ENCODE data around the gene RAPGEF6.
"Not testable (repeated sequence)": the region's sequence is repeated elsewhere in the genome, so short reads cannot be mapped to it uniquely, and the experiment has no call there.

Gene RAPGEF6

GRCh38 chr5:131634996-131635683 lies at the start of gene RAPGEF6:
RAPGEF6 (minus strand) TSS chr5:131635229; CDS start chr5:131635030, 199 bp downstream.
- Histone ChIP-seq H3K9me3 (no peaks in the 10 kb centered on the region), H3K27me3 (ENCODE audit: low read depth) (no peaks in the 10 kb centered on the region), H3K4me1 (peaks cover 30% of the 10 kb centered on the region), H3K36me3 (replicated peaks) (no peaks in the 10 kb centered on the region), H3K4me3 (peak within 1 kb of the TSS; percentile 80)
- DNase-seq (ENCODE audit: low spot score in 2 of 2): peak; percentile 98
- in situ Hi-C loops (cut with MboI; ENCODE audit: low sequenced_read_pairs): no loop called here

- Histone ChIP-seq H3K36me3 (replicated peaks) (no peaks in the 10 kb centered on the region), H3K27me3 (ENCODE audit: low read depth) (no peaks in the 10 kb centered on the region), H3K4me3 (no peak overlapping the region), H3K4me1 (no peaks in the 10 kb centered on the region), H3K9me3 (no peaks in the 10 kb centered on the region)
- DNase-seq (ENCODE audit: low spot score in 2 of 2): no peak
- in situ Hi-C loops (cut with MboI; ENCODE audit: low sequenced_read_pairs): no loop called here
Observed at GRCh38 chr5:131684595-131684994, 49.6 kb upstream of the RAPGEF6 start.

GRCh38 chr5:131684051-131684450 lies 49.0 kb upstream of the RAPGEF6 start:
- H3K27me3 ChIP-seq (ENCODE audit: low read depth): no peaks in the 10 kb centered on the region
- no peak overlapping the region for H3K4me3 ChIP-seq
- in situ Hi-C loops (cut with MboI; ENCODE audit: low sequenced_read_pairs): no loop called here
- no peaks in the 10 kb centered on the region for H3K36me3 ChIP-seq (replicated peaks)
- no peaks in the 10 kb centered on the region for H3K9me3 ChIP-seq
- no peaks in the 10 kb centered on the region for H3K4me1 ChIP-seq
- DNase-seq (ENCODE audit: low spot score in 2 of 2): no peak

GRCh38 chr5:131682826-131683225 lies 47.8 kb upstream of the RAPGEF6 start:
- in situ Hi-C loops (cut with MboI; ENCODE audit: low sequenced_read_pairs): no loop called here
- no peak for DNase-seq (ENCODE audit: low spot score in 2 of 2)
- H3K36me3 ChIP-seq (replicated peaks): peaks cover 2% of the 10 kb centered on the region
- no peaks in the 10 kb centered on the region for H3K27me3 ChIP-seq (ENCODE audit: low read depth)
- no peaks in the 10 kb centered on the region for H3K4me1 ChIP-seq
- no peaks in the 10 kb centered on the region for H3K9me3 ChIP-seq
- H3K4me3 ChIP-seq: no peak overlapping the region

GRCh38 chr5:131682175-131682574 lies 47.1 kb upstream of the RAPGEF6 start:
- H3K9me3 ChIP-seq: no peaks in the 10 kb centered on the region
- H3K27me3 ChIP-seq (ENCODE audit: low read depth): no peaks in the 10 kb centered on the region
- peaks cover 9% of the 10 kb centered on the region for H3K36me3 ChIP-seq (replicated peaks)
- in situ Hi-C loops (cut with MboI; ENCODE audit: low sequenced_read_pairs): no loop called here
- no peak for DNase-seq (ENCODE audit: low spot score in 2 of 2)
- no peaks in the 10 kb centered on the region for H3K4me1 ChIP-seq
- no peak overlapping the region for H3K4me3 ChIP-seq

GRCh38 chr5:131679911-131680310 lies 44.9 kb upstream of the RAPGEF6 start:
- no peak for DNase-seq (ENCODE audit: low spot score in 2 of 2)
- peaks cover 22% of the 10 kb centered on the region for H3K36me3 ChIP-seq (replicated peaks)

GRCh38 chr5:131678273-131678672 lies 43.2 kb upstream of the RAPGEF6 start:
- H3K9me3 ChIP-seq; in situ Hi-C loops (cut with MboI; ENCODE audit: low sequenced_read_pairs); H3K4me1 ChIP-seq; H3K27me3 ChIP-seq (ENCODE audit: low read depth); H3K4me3 ChIP-seq; DNase-seq (ENCODE audit: low spot score in 2 of 2): not testable (repeated sequence)
- peaks cover 24% of the 10 kb centered on the region for H3K36me3 ChIP-seq (replicated peaks)

More at GRCh38 chr5:131679911-131680310, 44.9 kb upstream of the RAPGEF6 start:
- no peak overlapping the region for H3K4me3 ChIP-seq
- no peaks in the 10 kb centered on the region for H3K27me3 ChIP-seq (ENCODE audit: low read depth)
- no peaks in the 10 kb centered on the region for H3K9me3 ChIP-seq
- H3K4me1 ChIP-seq: no peaks in the 10 kb centered on the region
- in situ Hi-C loops (cut with MboI; ENCODE audit: low sequenced_read_pairs): no loop called here

GRCh38 chr5:131677115-131677514 lies 42.1 kb upstream of the RAPGEF6 start:
- in situ Hi-C loops (cut with MboI; ENCODE audit: low sequenced_read_pairs): no loop called here
- Histone ChIP-seq H3K9me3 (no peaks in the 10 kb centered on the region), H3K4me1 (no peaks in the 10 kb centered on the region), H3K27me3 (ENCODE audit: low read depth) (no peaks in the 10 kb centered on the region), H3K36me3 (replicated peaks) (peaks cover 24% of the 10 kb centered on the region), H3K4me3 (no peak overlapping the region)
- no peak for DNase-seq (ENCODE audit: low spot score in 2 of 2)

GRCh38 chr5:131672776-131673175 lies 37.7 kb upstream of the RAPGEF6 start:
- in situ Hi-C loops (cut with MboI; ENCODE audit: low sequenced_read_pairs): no loop called here
- DNase-seq (ENCODE audit: low spot score in 2 of 2): no peak
- Histone ChIP-seq H3K4me3 (no peak overlapping the region), H3K36me3 (replicated peaks) (peaks cover 33% of the 10 kb centered on the region), H3K27me3 (ENCODE audit: low read depth) (no peaks in the 10 kb centered on the region), H3K9me3 (no peaks in the 10 kb centered on the region), H3K4me1 (no peaks in the 10 kb centered on the region)

GRCh38 chr5:131671994-131672655 lies 37.1 kb upstream of the RAPGEF6 start:
- Histone ChIP-seq H3K4me1 (peaks cover under 1% of the 10 kb centered on the region), H3K27me3 (ENCODE audit: low read depth) (no peaks in the 10 kb centered on the region), H3K9me3 (no peaks in the 10 kb centered on the region), H3K36me3 (replicated peaks) (peaks cover 27% of the 10 kb centered on the region), H3K4me3 (no peak overlapping the region)
- DNase-seq (ENCODE audit: low spot score in 2 of 2): no peak
- in situ Hi-C loops (cut with MboI; ENCODE audit: low sequenced_read_pairs): no loop called here

- no peak for DNase-seq (ENCODE audit: low spot score in 2 of 2)
- in situ Hi-C loops (cut with MboI; ENCODE audit: low sequenced_read_pairs): no loop called here
- H3K4me3 ChIP-seq: no peak overlapping the region
- peaks cover 20% of the 10 kb centered on the region for H3K36me3 ChIP-seq (replicated peaks)
- peaks cover 7% of the 10 kb centered on the region for H3K4me1 ChIP-seq
- no peaks in the 10 kb centered on the region for H3K27me3 ChIP-seq (ENCODE audit: low read depth)
- no peaks in the 10 kb centered on the region for H3K9me3 ChIP-seq
Observed at GRCh38 chr5:131671409-131671808, 36.4 kb upstream of the RAPGEF6 start.

- Histone ChIP-seq H3K27me3 (ENCODE audit: low read depth) (no peaks in the 10 kb centered on the region), H3K36me3 (replicated peaks) (peaks cover 18% of the 10 kb centered on the region), H3K9me3 (no peaks in the 10 kb centered on the region), H3K4me1 (peaks cover 9% of the 10 kb centered on the region), H3K4me3 (no peak overlapping the region)
- DNase-seq (ENCODE audit: low spot score in 2 of 2): no peak
- in situ Hi-C loops (cut with MboI; ENCODE audit: low sequenced_read_pairs): no loop called here
Observed at GRCh38 chr5:131664929-131665328, 29.9 kb upstream of the RAPGEF6 start.

GRCh38 chr5:131661933-131662332 lies 26.9 kb upstream of the RAPGEF6 start:
- H3K4me1 ChIP-seq: peaks cover 7% of the 10 kb centered on the region
- no peaks in the 10 kb centered on the region for H3K9me3 ChIP-seq
- in situ Hi-C loops (cut with MboI; ENCODE audit: low sequenced_read_pairs): no loop called here
- no peak overlapping the region for H3K4me3 ChIP-seq
- peaks cover 17% of the 10 kb centered on the region for H3K36me3 ChIP-seq (replicated peaks)
- DNase-seq (ENCODE audit: low spot score in 2 of 2): no peak
- no peaks in the 10 kb centered on the region for H3K27me3 ChIP-seq (ENCODE audit: low read depth)

GRCh38 chr5:131659841-131660240 lies 24.8 kb upstream of the RAPGEF6 start:
- Histone ChIP-seq H3K4me3 (no peak overlapping the region), H3K27me3 (ENCODE audit: low read depth) (no peaks in the 10 kb centered on the region), H3K4me1 (no peaks in the 10 kb centered on the region), H3K36me3 (replicated peaks) (peaks cover 17% of the 10 kb centered on the region), H3K9me3 (no peaks in the 10 kb centered on the region)
- no peak for DNase-seq (ENCODE audit: low spot score in 2 of 2)
- in situ Hi-C loops (cut with MboI; ENCODE audit: low sequenced_read_pairs): no loop called here

All from HAP-1 (cell line).